B cell (primary cell): Measurements from ENCODE around the gene LRRK2. TPM values are rescaled to one million over a fixed set of nuclear protein-coding genes. Genes with fewer than 3 reads are reported as not detected.

Source experiments
- ATAC-seq: fragments of 200-7000 bp; cut with Tn5 transposase; one replicate; pipeline ENCODE4 v1.10.0; 2021; ENCODE audit warnings: low read depth, mild to moderate bottlenecking, moderate number of reproducible peaks, moderate library complexity
- CTCF ChIA-PET: fragments of 350-600 bp; sonication (Branson Sonifier 250); formaldehyde crosslinking; loops from one replicate; lab custom pipeline; 2021; ENCODE audit warnings: antibody characterized with exemption, inconsistent platforms; lab: Charles Lee
- POLR2A ChIA-PET: fragments of 350-600 bp; sonication (Branson Sonifier 250); formaldehyde crosslinking; loops from one replicate; lab custom pipeline; 2021; ENCODE audit warnings: antibody characterized with exemption; lab: Charles Lee
- DNase-seq: peaks from one replicate; pipeline ENCODE4 v3.0.0; 2013
- H2AFZ ChIP-seq: 2 replicates; pipeline ENCODE4 v1.6.1; 2012; ENCODE audit warnings: mild to moderate bottlenecking, low read depth, low read length; ENCODE audit not compliant: insufficient read depth, poor library complexity, severe bottlenecking
- H3K27ac ChIP-seq, 2 donors: 1 replicate in 1 of 2; 2 replicates in 1 of 2; pipeline ENCODE4 v1.5.1; 2012 to 2013; ENCODE audit warnings: low read length in 2 of 2, mild to moderate bottlenecking in 2 of 2, moderate library complexity in 1 of 2
- H3K27me3 ChIP-seq, 4 experiments: fragments of 200-600 bp in 1 of 4; sonication (generic) in 1 of 4; replicated peaks in 1 of 4; 1 replicate in 2 of 4; 2 replicates in 2 of 4; pipeline versions ENCODE4 v1.6.1 to v1.7.0; 2013 to 2016; ENCODE audit warnings: low read length in 3 of 4, mild to moderate bottlenecking in 2 of 4, mixed read lengths in 1 of 4, moderate library complexity in 1 of 4; ENCODE audit not compliant: insufficient read depth in 4 of 4, control insufficient read depth in 3 of 4; ENCODE audit errors: control extremely low read depth in 1 of 4
- H3K36me3 ChIP-seq, 2 experiments: replicated peaks in 1 of 2; 1 replicate in 1 of 2; 2 replicates in 1 of 2; pipeline versions ENCODE4 v1.6.1 to v1.7.1; 2013; ENCODE audit warnings: low read length in 1 of 2; ENCODE audit not compliant: insufficient read depth in 2 of 2, control insufficient read depth in 1 of 2; ENCODE audit errors: control extremely low read depth in 1 of 2, extremely low read depth in 1 of 2
- H3K4me1 ChIP-seq, 2 donors: fragments of 200-600 bp in 1 of 2; sonication (generic) in 1 of 2; 1 replicate in 1 of 2; 2 replicates in 1 of 2; pipeline versions ENCODE4 v1.5.1 to v1.6.1; 2013 to 2017; ENCODE audit warnings: low read length in 2 of 2; ENCODE audit not compliant: control insufficient read depth in 2 of 2, insufficient read depth in 2 of 2
- H3K4me2 ChIP-seq: replicated peaks from 2 replicates; pipeline ENCODE3; 2012; ENCODE audit warnings: mild to moderate bottlenecking, low read depth, low read length; ENCODE audit not compliant: poor library complexity, severe bottlenecking
- H3K4me3 ChIP-seq, 5 experiments: fragments of 200-600 bp in 1 of 5; sonication (generic) in 1 of 5; 1 replicate in 3 of 5; 2 replicates in 2 of 5; pipeline versions ENCODE4 v1.5.1 to v1.7.0; 2011 to 2016; ENCODE audit warnings: low read length in 4 of 5, mild to moderate bottlenecking in 4 of 5, low read depth in 2 of 5, control low read depth in 1 of 5, moderate library complexity in 1 of 5; ENCODE audit not compliant: insufficient read depth in 1 of 5; ENCODE audit errors: control extremely low read depth in 1 of 5, extremely low read depth in 1 of 5
- H3K79me2 ChIP-seq: fragments of 200-600 bp; sonication (generic); one replicate; pipeline ENCODE4 v1.6.0; 2016; ENCODE audit warnings: low read length; ENCODE audit not compliant: control insufficient read depth, insufficient read depth
- H3K9ac ChIP-seq: fragments of 200-600 bp; sonication (generic); 2 replicates; pipeline ENCODE4 v1.6.1; 2017; ENCODE audit warnings: mild to moderate bottlenecking, low read length, moderate library complexity
- H3K9me3 ChIP-seq, 3 donors: one replicate each; pipeline versions ENCODE4 v1.6.1 to v1.7.1; 2013; ENCODE audit warnings: low read length in 2 of 3; ENCODE audit not compliant: control insufficient read depth in 2 of 3, insufficient read depth in 1 of 3; ENCODE audit errors: control extremely low read depth in 1 of 3
- H4K20me1 ChIP-seq: 2 replicates; pipeline ENCODE4 v1.6.0; 2012; ENCODE audit warnings: mild to moderate bottlenecking, low read length; ENCODE audit not compliant: insufficient read depth, control insufficient read depth, poor library complexity, severe bottlenecking
- H3K27ac Mint-ChIP-seq: one replicate; pipeline ENCODE4 v1.8.0; 2021; ENCODE audit warnings: mixed read lengths
- H3K27me3 Mint-ChIP-seq: one replicate; pipeline ENCODE4 v1.8.0; 2021; ENCODE audit warnings: mixed read lengths
- H3K4me1 Mint-ChIP-seq: one replicate; pipeline ENCODE4 v1.8.0; 2021; ENCODE audit warnings: mixed read lengths
- H3K4me3 Mint-ChIP-seq: one replicate; pipeline ENCODE4 v1.8.0; 2021; ENCODE audit warnings: mixed read lengths
- H3K9me3 Mint-ChIP-seq: one replicate; pipeline ENCODE4 v1.8.0; 2022; ENCODE audit warnings: mixed read lengths; ENCODE audit not compliant: insufficient read depth
- EZH2 ChIP-seq: IDR thresholded peaks from 2 replicates; pipeline ENCODE4 v1.6.1; 2012; ENCODE audit warnings: borderline replicate concordance, low read depth, mild to moderate bottlenecking, moderate library complexity, low read length; ENCODE audit not compliant: insufficient read depth, poor library complexity, severe bottlenecking
- WGBS: methylation state at CpG from one replicate; pipeline ENCODE4 v1.1.5; 2013; ENCODE audit warnings: missing lambda C conversion rate; ENCODE audit not compliant: insufficient coverage; 5-methylcytosine and 5-hydroxymethylcytosine counted together
- intact Hi-C: fragments of 100-400 bp; cut with micrococcal nuclease; formaldehyde crosslinking; loops from one replicate; pipeline ENCODE4 v1.10.0; 2022
- polyA plus RNA-seq: library from polyadenylated mRNA; depleted of rRNA; stranded (reverse); fragments of >200 nt; gene quantifications from 2 replicates; pipeline ENCODE4 v1.2.3, GENCODE V29; 2012
- total RNA-seq, 2 donors: library from RNA; stranded (reverse); fragments of 120-200 nt in 1 of 2; gene quantifications; 1 replicate in 1 of 2; 2 replicates in 1 of 2; pipeline versions ENCODE4 v1.2.3 to v1.2.4, GENCODE V29; 2013 to 2022
- TF ChIP-seq, protein P1 (sequence below): fragments of 200-600 bp; IDR thresholded peaks from one replicate; pipeline ENCODE4 v1.8.0; 2022; ENCODE audit warnings: antibody characterized with exemption, mild to moderate bottlenecking

Gene LRRK2
- total and polyA plus RNA-seq, 2 donors (not counting 1 experiment from before 2014, with no cell fraction given), result 14.1 to 60.2 TPM

DNA sequence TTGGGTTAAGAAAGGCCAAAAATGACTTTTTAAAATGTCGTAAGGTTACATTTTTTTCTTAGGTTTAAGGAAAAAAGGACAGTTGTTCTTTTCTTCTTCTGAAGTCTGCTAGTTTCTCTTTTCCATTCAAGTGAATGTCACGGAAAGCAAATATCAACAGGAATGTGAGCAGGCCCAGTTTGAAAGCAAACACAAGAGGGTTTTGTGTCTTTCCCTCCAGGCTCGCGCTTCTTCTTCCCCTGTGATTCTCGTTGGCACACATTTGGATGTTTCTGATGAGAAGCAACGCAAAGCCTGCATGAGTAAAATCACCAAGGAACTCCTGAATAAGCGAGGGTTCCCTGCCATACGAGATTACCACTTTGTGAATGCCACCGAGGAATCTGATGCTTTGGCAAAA, 85.4 kb downstream of the LRRK2 start:
- Mint-ChIP-seq H3K9me3 (peaks cover 2% of the 10 kb centered on the region), H3K27me3 (no peaks in the 10 kb centered on the region), H3K4me1 (peaks cover 22% of the 10 kb centered on the region), H3K27ac (no peak overlapping the region), H3K4me3 (no peak overlapping the region)
- no peak overlapping the region for H3K4me2 ChIP-seq
- no peak overlapping the region for H3K9ac ChIP-seq
- 95% methylated on average over 8 of the region's 9 CpGs for WGBS
- POLR2A ChIA-PET, result no interaction called here
- H3K79me2 ChIP-seq, result no peaks in the 10 kb centered on the region
- H3K27me3 ChIP-seq, result no peaks in the 10 kb centered on the region
- H4K20me1 ChIP-seq, result no peaks in the 10 kb centered on the region
- H3K27ac ChIP-seq, result no peak overlapping the region
- no peak overlapping the region for H2AFZ ChIP-seq
- CTCF ChIA-PET, result interaction anchor here (1.4 kb wide), 1 partner anchor 299 kb away, joined by 4 read pairs; no protein-coding TSS in a partner anchor
- H3K9me3 ChIP-seq, result no peaks in the 10 kb centered on the region
- H3K36me3 ChIP-seq, result peaks cover 0 to 21% of the 10 kb centered on the region in 2 experiments
- DNase-seq, result no peak
- no peak for ATAC-seq
- intact Hi-C loops, result loop anchor here (5.0 kb wide), 2 partner anchors 48 to 63 kb away; no protein-coding TSS in a partner anchor
- no peak overlapping the region for H3K4me3 ChIP-seq
- H3K4me1 ChIP-seq, result peaks cover 11 to 12% of the 10 kb centered on the region in 2 donors
- no peak for TF ChIP-seq EZH2
- TF ChIP-seq, protein P1, sequence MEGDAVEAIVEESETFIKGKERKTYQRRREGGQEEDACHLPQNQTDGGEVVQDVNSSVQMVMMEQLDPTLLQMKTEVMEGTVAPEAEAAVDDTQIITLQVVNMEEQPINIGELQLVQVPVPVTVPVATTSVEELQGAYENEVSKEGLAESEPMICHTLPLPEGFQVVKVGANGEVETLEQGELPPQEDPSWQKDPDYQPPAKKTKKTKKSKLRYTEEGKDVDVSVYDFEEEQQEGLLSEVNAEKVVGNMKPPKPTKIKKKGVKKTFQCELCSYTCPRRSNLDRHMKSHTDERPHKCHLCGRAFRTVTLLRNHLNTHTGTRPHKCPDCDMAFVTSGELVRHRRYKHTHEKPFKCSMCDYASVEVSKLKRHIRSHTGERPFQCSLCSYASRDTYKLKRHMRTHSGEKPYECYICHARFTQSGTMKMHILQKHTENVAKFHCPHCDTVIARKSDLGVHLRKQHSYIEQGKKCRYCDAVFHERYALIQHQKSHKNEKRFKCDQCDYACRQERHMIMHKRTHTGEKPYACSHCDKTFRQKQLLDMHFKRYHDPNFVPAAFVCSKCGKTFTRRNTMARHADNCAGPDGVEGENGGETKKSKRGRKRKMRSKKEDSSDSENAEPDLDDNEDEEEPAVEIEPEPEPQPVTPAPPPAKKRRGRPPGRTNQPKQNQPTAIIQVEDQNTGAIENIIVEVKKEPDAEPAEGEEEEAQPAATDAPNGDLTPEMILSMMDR, result no peak

DNA sequence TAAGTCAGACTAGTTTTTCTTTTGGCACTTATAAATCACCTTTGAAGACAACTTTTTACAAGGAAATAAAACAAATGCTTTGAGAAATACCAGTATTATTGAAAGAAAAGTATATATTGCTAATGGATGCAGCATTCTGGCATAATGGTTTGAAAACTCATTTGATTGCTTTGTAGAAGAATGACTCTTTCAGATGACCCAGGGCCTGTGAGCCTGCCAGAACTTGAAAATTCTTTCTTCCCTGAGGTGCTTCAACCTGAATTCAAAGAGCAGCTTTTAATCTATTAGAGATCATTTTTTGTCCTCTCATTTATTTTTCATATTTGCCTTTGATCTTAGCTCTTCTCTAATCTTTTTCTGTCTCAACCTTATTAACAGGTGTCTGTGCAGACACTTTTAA, 87.4 kb downstream of the LRRK2 start:
- Histone ChIP-seq H3K36me3 (peaks cover 2 to 29% of the 10 kb centered on the region in 2 experiments), H3K4me1 (peaks cover 13 to 15% of the 10 kb centered on the region in 2 donors), H3K27ac (peak overlapping the region in 1 of 2 donors; percentile 13), H3K79me2 (no peaks in the 10 kb centered on the region), H3K9me3 (no peaks in the 10 kb centered on the region), H3K4me3 (no peak overlapping the region), H4K20me1 (no peaks in the 10 kb centered on the region), H3K27me3 (no peaks in the 10 kb centered on the region), H3K9ac (no peak overlapping the region), H3K4me2 (no peak overlapping the region), H2AFZ (no peak overlapping the region)
- TF ChIP-seq, protein P1, result no peak
- no peak for TF ChIP-seq EZH2
- ChIA-PET CTCF (interaction anchor here (0.9 to 8.0 kb wide), 12 partner anchors 9 to 301 kb away, joined by 3 to 195 read pairs (median 5); no protein-coding TSS in a partner anchor), POLR2A (no interaction called here)
- Mint-ChIP-seq H3K4me1 (peaks cover 26% of the 10 kb centered on the region), H3K9me3 (peaks cover 2% of the 10 kb centered on the region), H3K4me3 (no peak overlapping the region), H3K27me3 (no peaks in the 10 kb centered on the region), H3K27ac (peak overlapping the region; percentile 2)
- intact Hi-C loops, result loop anchor here (2.0 to 5.0 kb wide), 3 partner anchors 50 to 205 kb away; partner anchors contain the start of gene SLC2A13
- DNase-seq (no peak), ATAC-seq (no peak)
